Epithelial cell of esophagus (primary cell): ENCODE measurements around the gene COL9A1.

Experiments used
- DNase-seq: peaks from one replicate; pipeline ENCODE4 v3.0.0; 2010; ENCODE audit warnings: low read depth
- H3K4me3 ChIP-seq: 2 replicates; pipeline ENCODE4 v1.5.1; 2011; ENCODE audit warnings: mild to moderate bottlenecking, low read length, control low read depth
- CTCF ChIP-seq: IDR thresholded peaks from 2 replicates; pipeline ENCODE4 v1.5.1; 2011; ENCODE audit warnings: low read depth, mild to moderate bottlenecking, low read length, control low read depth, inconsistent platforms; ENCODE audit not compliant: insufficient read depth; ENCODE audit errors: missing control alignments

COL9A1 gene

DNA sequence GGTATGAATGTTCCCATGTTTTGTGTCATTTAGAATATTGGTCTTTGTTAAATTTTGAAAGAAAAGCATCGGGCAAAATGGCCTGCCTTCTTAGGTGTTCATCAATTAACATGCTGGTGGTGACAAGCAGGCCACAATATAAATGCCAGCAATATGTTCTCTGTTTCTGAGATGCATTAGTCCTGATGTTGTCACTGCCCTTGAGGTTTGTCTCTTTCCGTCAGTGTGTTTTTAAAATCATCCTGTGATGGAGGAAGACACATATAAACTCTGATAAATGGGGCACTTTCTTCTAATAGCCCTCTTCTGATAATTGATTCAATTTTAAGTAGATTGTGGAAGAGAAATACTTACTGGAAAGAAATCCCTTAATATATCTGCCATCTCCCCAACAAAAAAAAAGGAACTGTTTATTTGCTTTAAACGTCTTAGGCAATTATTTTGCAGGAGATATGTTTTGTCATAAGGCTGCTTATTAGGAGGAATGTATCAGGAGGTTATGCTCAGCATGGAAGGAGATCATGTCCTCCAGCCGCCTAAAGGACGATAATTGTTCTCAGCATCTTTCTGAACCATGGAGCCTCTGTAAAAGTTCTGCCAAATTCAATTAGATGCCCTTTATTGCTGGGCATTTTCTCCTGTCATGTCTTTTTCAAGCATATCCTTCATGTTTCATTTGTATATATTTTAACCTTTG, 134.1 kb downstream of the COL9A1 start:
- no peak for TF ChIP-seq CTCF
- no peak for DNase-seq
- no peak overlapping the region for H3K4me3 ChIP-seq
